ENCODE measurements around the gene KCNIP3. TPM values are rescaled to one million over a fixed set of nuclear protein-coding genes. Genes with fewer than 3 reads are reported as not detected.
"Not testable (repeated sequence)": the region's sequence is repeated elsewhere in the genome, so short reads cannot be mapped to it uniquely, and the experiment has no call there.

KCNIP3 gene
- polyA plus RNA-seq, 3 donors from 2014 or later = not detected

GRCh38 chr2:95361216-95361980 lies 64.3 kb downstream of the KCNIP3 start:
- Mint-ChIP-seq H3K4me1 (no peaks in the 10 kb centered on the region), H3K36me3 (no peaks in the 10 kb centered on the region), H3K27me3 (ENCODE audit: low read depth in 3 of 3) (peaks cover 0 to 5% (median 3%) of the 10 kb centered on the region in 3 donors), H3K4me3 (no peak overlapping the region), H3K27ac (no peak overlapping the region), H3K9me3 (no peaks in the 10 kb centered on the region)
- DNase-seq = no peak

- Mint-ChIP-seq H3K27ac (no peak overlapping the region), H3K4me3 (no peak overlapping the region), H3K9me3 (no peaks in the 10 kb centered on the region), H3K27me3 (ENCODE audit: low read depth in 3 of 3) (peaks cover 0 to 5% (median 3%) of the 10 kb centered on the region in 3 donors), H3K4me1 (no peaks in the 10 kb centered on the region), H3K36me3 (no peaks in the 10 kb centered on the region)
- no peak for DNase-seq
Measured at GRCh38 chr2:95362486-95362885, 65.3 kb downstream of the KCNIP3 start.

GRCh38 chr2:95366514-95366913 lies 69.4 kb downstream of the KCNIP3 start:
- no peaks in the 10 kb centered on the region for H3K36me3 Mint-ChIP-seq
- H3K4me1 Mint-ChIP-seq = no peaks in the 10 kb centered on the region
- H3K27me3 Mint-ChIP-seq (ENCODE audit: low read depth in 3 of 3) = peaks cover 0 to 2% (median 1%) of the 10 kb centered on the region in 3 donors
- no peak overlapping the region for H3K4me3 Mint-ChIP-seq
- H3K27ac Mint-ChIP-seq = no peak overlapping the region
- H3K9me3 Mint-ChIP-seq = no peaks in the 10 kb centered on the region
- no peak for DNase-seq

- Mint-ChIP-seq H3K36me3 (no peaks in the 10 kb centered on the region), H3K27ac (no peak overlapping the region), H3K9me3 (no peaks in the 10 kb centered on the region), H3K4me1 (no peaks in the 10 kb centered on the region), H3K27me3 (ENCODE audit: low read depth in 3 of 3) (peaks cover 0 to 4% (median 3%) of the 10 kb centered on the region in 3 donors), H3K4me3 (no peak overlapping the region)
- DNase-seq = no peak
Measured at GRCh38 chr2:95372216-95372829, 75.2 kb downstream of the KCNIP3 start.

GRCh38 chr2:95372845-95373244 lies 75.7 kb downstream of the KCNIP3 start:
- no peaks in the 10 kb centered on the region for H3K36me3 Mint-ChIP-seq
- peaks cover 0 to 4% (median 3%) of the 10 kb centered on the region in 3 donors for H3K27me3 Mint-ChIP-seq (ENCODE audit: low read depth in 3 of 3)
- no peak overlapping the region for H3K27ac Mint-ChIP-seq
- H3K9me3 Mint-ChIP-seq = no peaks in the 10 kb centered on the region
- H3K4me3 Mint-ChIP-seq = no peak overlapping the region
- no peaks in the 10 kb centered on the region for H3K4me1 Mint-ChIP-seq
- DNase-seq = no peak

GRCh38 chr2:95374029-95374428 lies 76.9 kb downstream of the KCNIP3 start:
- Mint-ChIP-seq H3K4me1 (no peaks in the 10 kb centered on the region), H3K27ac (no peak overlapping the region), H3K36me3 (no peaks in the 10 kb centered on the region)

GRCh38 chr2:95374451-95374920 lies 77.3 kb downstream of the KCNIP3 start:
- no peaks in the 10 kb centered on the region for H3K9me3 Mint-ChIP-seq
- no peaks in the 10 kb centered on the region for H3K4me1 Mint-ChIP-seq
- H3K36me3 Mint-ChIP-seq = no peaks in the 10 kb centered on the region

More at GRCh38 chr2:95374029-95374428, 76.9 kb downstream of the KCNIP3 start:
- no peak for DNase-seq
- Mint-ChIP-seq H3K9me3 (no peaks in the 10 kb centered on the region), H3K4me3 (no peak overlapping the region), H3K27me3 (ENCODE audit: low read depth in 3 of 3) (peaks cover 0 to 4% (median 3%) of the 10 kb centered on the region in 3 donors)

GRCh38 chr2:95374921-95375471 lies 77.8 kb downstream of the KCNIP3 start:
- peaks cover 0 to 8% (median 3%) of the 10 kb centered on the region in 3 donors for H3K27me3 Mint-ChIP-seq (ENCODE audit: low read depth in 3 of 3)
- H3K4me1 Mint-ChIP-seq = no peaks in the 10 kb centered on the region
- H3K4me3 Mint-ChIP-seq = no peak overlapping the region
- no peaks in the 10 kb centered on the region for H3K9me3 Mint-ChIP-seq
- no peak for DNase-seq
- no peak overlapping the region for H3K27ac Mint-ChIP-seq
- H3K36me3 Mint-ChIP-seq = no peaks in the 10 kb centered on the region

More at GRCh38 chr2:95374451-95374920, 77.3 kb downstream of the KCNIP3 start:
- Mint-ChIP-seq H3K27ac (no peak overlapping the region), H3K27me3 (ENCODE audit: low read depth in 3 of 3) (peaks cover 0 to 4% (median 3%) of the 10 kb centered on the region in 3 donors), H3K4me3 (no peak overlapping the region)
- DNase-seq = no peak

- no peaks in the 10 kb centered on the region for H3K9me3 Mint-ChIP-seq
- peaks cover 0 to 8% (median 3%) of the 10 kb centered on the region in 3 donors for H3K27me3 Mint-ChIP-seq (ENCODE audit: low read depth in 3 of 3)
- no peak overlapping the region for H3K4me3 Mint-ChIP-seq
- no peaks in the 10 kb centered on the region for H3K36me3 Mint-ChIP-seq
- no peaks in the 10 kb centered on the region for H3K4me1 Mint-ChIP-seq
- H3K27ac Mint-ChIP-seq = no peak overlapping the region
- no peak for DNase-seq
Measured at GRCh38 chr2:95375532-95376150, 78.5 kb downstream of the KCNIP3 start.

- H3K4me1 Mint-ChIP-seq = no peaks in the 10 kb centered on the region
- no peaks in the 10 kb centered on the region for H3K9me3 Mint-ChIP-seq
- H3K27ac Mint-ChIP-seq = no peak overlapping the region
- no peak overlapping the region for H3K4me3 Mint-ChIP-seq
- peaks cover 0 to 8% (median 3%) of the 10 kb centered on the region in 3 donors for H3K27me3 Mint-ChIP-seq (ENCODE audit: low read depth in 3 of 3)
- no peaks in the 10 kb centered on the region for H3K36me3 Mint-ChIP-seq
- DNase-seq = no peak
Measured at GRCh38 chr2:95376311-95377215, 79.4 kb downstream of the KCNIP3 start.

- H3K36me3 Mint-ChIP-seq = no peaks in the 10 kb centered on the region
- no peak overlapping the region for H3K27ac Mint-ChIP-seq
- no peak overlapping the region for H3K4me3 Mint-ChIP-seq
- H3K4me1 Mint-ChIP-seq = no peaks in the 10 kb centered on the region
- H3K9me3 Mint-ChIP-seq = no peaks in the 10 kb centered on the region
- peaks cover 0 to 6% (median 4%) of the 10 kb centered on the region in 3 donors for H3K27me3 Mint-ChIP-seq (ENCODE audit: low read depth in 3 of 3)
- DNase-seq = no peak
Measured at GRCh38 chr2:95377216-95378123, 80.3 kb downstream of the KCNIP3 start.

GRCh38 chr2:95378281-95378680 lies 81.1 kb downstream of the KCNIP3 start:
- not testable (repeated sequence) for H3K9me3 Mint-ChIP-seq; H3K27ac Mint-ChIP-seq; H3K4me3 Mint-ChIP-seq; H3K36me3 Mint-ChIP-seq; H3K27me3 Mint-ChIP-seq (ENCODE audit: low read depth in 3 of 3); DNase-seq; H3K4me1 Mint-ChIP-seq
